ENCODE measurements around the gene QSER1.
"Not testable (repeated sequence)": the region's sequence is repeated elsewhere in the genome, so short reads cannot be mapped to it uniquely, and the experiment has no call there.

Gene QSER1

DNA sequence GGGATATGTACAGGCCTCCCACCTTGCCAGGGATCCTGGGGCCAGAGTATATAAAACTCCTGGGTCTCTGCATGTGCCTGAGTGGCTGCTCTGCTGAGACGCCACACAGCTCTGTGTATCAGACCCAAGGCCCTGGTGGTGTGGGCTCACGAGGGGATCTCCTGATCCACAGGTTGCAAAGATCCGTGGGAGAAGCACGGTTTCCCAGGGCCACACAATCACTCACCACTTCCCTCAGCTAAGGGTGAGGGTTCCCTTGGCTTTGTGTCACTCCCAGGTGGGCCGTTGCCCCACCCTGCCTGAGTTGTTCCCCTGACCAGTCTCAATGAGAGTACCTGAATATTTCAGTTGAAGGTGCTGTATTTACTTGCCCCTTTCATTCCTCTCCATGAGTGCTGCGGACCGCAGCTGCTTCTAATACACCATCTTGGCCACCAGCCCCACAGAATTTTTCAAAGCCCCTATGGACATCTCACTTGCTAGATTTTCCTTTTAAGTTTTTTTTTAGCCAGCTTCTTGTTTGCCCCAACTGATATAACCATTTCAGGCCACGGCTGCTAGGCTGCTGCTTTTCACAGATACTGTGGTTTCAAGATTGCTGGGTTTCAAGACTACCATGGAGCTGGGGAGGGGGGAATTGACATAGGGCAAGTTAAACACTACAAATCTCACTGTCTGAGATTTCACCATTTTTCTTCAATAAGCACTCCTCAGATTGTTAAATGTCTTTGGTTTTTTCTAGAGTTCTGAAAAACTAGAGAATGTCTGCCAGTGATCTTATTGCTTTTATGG is 109.3 kb downstream of the QSER1 start:
- DNase-seq (ENCODE audit: low spot score): no peak

DNA sequence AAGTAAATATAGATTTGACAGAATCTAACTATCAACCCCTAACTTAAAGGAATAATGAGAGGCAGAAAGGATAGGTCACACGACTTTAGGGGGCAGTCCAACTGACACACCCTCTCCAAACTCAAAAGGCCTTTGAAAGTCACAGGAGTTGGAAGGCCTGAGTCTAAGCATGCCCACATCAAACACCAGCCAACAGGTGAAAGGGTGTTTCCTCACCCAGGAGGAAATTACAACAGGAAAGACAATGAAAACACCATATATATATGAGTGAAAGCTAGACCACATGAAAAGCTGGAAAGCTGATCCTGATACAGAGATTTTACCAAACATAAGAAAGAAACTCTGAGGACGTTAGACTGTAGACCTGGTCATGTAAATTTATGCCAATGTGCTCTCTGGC is 112.6 kb downstream of the QSER1 start:
- DNase-seq (ENCODE audit: low spot score): peak; percentile 26

DNA sequence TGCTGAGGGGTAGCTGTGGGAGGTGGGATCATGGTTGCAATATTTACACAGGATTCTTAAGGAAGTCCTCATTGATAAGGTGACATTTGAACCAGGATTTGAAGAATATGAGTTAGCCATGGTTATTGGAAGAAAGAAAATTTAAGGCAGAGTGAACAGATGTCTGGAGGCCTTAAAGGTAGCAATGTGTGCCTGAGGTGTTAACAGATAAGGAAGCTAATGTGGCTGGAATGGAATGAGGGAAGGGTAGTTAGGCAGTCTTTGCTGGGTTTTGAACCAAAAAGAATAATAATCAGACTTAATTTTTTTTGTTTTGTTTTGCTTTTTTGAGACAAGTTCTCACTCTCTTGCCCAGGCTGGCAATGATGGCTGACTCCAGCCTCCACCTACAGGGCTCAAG is 113.4 kb downstream of the QSER1 start:
- no peak for DNase-seq (ENCODE audit: low spot score)

DNA sequence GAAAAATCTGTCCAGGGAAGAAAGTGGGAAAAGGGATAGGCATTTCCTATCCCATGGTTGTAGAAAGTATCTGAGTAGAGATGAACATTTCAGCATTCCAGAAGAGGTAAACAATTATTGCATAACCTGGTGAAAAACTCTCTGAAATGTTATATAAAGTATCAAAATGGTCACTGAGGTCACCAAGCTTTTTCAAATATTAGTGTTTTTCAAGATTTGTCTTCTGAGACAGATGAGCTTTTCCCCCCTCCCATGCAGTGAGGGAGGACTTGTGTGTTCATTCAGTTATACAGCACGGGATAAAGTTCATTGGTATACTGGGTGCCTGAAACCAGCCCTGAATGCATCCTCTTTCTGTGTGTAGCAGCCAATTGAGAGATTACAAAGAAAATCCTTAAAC is 121.1 kb downstream of the QSER1 start:
- DNase-seq (ENCODE audit: low spot score): no peak

DNA sequence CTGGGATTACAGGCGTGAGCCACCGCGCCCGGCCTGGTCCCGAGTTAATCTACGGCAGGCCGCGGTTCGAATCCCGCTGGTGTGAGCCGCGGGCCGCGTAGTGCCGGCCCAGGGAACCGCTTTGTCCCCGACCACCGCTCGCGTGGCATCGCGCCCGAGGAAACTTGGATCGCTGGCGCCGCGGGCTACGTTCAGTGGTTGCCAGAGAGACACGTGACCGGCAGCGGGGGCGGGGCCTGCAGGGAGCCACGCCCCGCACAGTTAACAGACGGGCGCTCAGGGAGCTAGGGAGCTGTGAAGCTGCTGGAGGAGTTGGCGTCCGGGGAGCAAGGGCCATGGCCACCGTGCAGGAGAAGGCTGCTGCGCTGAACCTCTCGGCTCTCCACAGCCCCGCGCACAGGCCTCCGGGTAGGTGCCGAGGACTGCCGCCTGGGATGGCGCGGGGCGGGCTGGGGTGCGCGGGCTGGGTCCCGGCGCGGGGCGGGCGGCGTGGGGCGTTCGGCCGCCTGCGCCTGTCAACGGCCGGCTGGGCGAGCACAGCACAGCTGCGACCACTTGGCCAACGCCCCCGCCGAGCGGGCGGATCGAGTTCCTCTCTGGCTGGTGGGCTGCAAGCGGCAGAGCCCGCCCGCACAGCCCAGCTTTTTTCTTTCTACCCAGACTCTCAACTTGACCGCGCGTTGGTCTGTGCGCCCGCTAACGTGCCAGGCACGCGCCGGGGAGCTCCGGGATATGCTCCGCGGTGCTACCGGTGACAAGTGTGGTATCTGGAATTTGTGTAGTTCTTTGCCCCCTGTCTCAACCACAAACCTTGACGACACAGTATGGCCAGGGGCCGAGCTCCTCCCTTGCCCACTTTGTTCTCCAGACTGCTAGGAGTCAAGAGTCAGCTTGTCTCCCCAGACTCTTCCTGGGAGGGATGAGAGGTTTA is 123.3 kb downstream of the QSER1 start, which contains the start of gene DEPDC7:
DEPDC7 (plus strand) TSS at position 258 of the 931 bp plus-strand sequence; CDS start at position 336, 78 bp downstream.
- DNase-seq (ENCODE audit: low spot score): peak; percentile 71

DNA sequence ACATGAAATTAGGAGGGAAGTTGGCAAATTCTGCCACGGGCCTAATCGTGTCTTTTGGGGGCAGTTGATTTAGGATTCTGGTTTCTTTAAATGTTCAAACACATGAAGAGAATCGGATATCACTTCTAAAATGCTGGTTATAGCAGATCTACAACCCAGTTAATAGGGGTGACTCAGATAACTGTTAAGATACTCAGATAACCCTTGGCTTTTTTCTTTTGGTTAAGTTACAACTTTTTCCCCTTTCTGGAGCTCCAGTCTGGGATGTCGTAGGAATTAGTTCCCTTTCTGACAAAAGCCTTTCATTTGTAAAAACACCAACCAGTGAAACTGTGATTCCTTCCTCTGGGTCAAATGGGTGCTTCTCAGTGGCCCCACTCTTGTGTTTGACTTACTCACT is 124.0 kb downstream of the QSER1 start:
- DNase-seq (ENCODE audit: low spot score): no peak

DNA sequence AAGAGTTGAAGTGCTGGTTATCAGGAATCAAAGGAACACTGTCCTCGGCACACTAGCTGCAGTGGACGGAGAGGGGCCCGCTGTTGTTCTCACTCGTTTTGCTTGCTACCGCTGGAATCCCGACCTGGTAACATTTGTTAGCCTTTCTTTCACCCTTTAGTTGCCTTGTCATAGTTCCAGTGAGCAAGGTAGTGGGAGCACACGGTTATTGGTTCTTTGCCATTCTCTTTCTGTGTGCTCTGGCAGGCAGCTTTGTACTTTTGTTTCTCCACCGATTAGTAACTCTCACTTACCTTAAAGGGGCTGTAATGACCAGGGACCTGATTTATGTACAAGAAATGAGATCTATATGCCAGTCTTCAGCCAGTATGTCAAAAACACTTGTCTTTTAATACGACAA is 124.9 kb downstream of the QSER1 start:
- DNase-seq (ENCODE audit: low spot score): no peak

DNA sequence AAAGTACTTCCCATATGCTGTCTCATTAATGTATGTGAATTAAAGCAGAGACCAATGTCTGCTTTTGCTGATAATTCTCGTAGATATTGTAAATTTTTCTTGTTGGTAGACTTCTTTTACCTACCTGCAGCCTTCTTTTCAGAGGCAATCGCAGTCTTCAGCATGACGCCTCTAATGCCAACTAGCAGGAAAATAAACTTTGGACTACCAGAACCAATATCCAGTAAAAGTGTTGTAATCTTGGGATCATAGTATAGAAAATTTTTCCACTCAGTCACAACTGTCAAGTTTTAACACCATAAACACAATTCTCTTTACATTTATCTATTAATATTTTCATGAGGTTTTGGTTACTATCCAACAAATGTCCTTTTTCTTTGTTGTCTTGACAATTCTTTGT is 125.4 kb downstream of the QSER1 start:
- no peak for DNase-seq (ENCODE audit: low spot score)

DNA sequence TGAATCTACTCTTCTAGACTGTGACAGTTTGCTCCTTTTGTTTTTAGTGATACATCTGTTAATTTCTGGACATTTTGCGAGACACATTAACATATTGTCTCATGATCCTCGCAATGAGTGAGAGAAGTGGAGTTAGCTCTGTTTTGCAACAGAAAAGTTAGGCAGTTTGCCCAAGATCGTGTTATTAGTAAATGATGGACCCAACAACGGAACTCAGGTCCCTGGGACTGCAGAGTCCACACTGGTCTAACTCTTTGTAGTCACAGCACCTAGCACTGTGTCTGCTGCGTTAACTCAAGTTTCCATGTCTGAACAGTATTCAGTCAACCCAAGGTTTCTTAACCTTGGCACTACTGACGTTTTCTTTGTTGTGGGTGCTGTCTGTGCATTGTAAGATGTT is 126.2 kb downstream of the QSER1 start:
- no peak for DNase-seq (ENCODE audit: low spot score)

DNA sequence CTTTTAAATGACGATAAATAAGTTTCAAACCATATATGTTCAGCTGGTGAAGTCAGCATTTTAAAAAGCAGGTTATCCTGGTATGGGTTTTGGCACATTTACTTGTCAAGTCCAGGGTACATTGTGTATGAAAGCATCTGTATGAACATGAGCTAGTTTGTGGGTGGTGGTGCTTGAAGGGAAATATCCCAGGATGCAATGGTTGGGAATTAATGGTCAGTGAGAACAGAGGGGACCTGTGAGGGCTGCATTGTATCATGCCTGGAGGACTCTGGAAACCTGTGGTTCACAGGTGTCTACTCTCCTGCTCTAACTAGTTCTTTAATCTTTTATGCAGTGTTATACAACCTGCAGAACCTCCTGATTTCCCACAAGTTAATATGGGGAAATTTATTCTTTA is 128.9 kb downstream of the QSER1 start:
- DNase-seq (ENCODE audit: low spot score): no peak

DNA sequence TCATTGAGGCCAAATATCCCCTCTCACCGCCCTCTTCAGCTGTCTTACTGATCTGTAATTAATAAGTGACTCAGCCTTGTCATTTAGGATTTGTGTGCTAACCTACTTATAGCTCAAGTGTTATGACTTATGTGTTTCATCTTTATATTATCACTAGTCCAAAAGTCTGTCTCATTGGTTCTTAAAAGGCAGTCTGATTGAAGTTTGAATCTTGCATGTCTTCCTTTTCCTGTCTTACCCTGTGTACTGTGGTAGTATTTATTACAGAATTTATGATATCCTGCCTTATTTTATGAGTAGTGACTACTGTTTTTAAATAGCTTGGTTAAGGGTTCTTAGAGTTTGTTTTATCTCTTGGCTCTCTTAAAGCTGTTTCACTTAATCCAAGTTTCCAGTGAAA is 129.3 kb downstream of the QSER1 start:
- no peak for DNase-seq (ENCODE audit: low spot score)

DNA sequence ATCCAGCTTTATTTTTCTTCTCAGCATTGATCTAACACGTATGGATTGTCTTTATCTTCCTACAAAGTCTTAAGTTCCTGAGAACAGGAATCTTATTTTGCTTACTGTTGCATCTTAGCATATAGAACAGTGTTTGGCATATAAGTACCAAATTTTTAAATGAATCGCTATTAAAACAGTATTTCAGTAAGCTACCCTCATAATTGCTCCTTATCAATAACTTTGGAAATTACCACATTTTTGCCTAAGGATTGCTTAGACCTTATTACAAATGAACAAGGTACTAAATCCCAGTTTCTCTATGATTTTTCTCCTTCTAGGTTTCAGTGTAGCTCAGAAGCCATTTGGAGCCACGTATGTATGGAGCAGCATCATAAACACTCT is 132.7 kb downstream of the QSER1 start:
- DNase-seq (ENCODE audit: low spot score): no peak

DNA sequence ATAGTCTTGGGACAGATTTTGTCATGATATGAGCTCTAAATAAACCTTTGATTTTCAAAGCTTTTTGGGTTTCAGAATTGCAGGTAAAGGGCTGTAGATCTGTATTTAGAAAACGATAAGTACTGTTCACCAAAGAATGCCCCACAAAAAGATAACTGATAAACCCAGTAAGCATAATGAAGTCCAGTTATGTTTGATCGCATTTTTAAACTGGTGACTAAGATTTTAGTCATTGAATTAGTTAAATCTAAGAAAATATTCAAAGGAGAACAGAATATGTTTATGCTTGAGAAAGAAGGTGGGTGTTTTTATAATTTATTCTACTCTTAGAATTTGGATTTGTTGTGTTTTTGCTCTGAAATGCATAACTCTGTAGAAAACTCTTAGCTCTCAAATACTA is 134.6 kb downstream of the QSER1 start:
- DNase-seq (ENCODE audit: low spot score): no peak

DNA sequence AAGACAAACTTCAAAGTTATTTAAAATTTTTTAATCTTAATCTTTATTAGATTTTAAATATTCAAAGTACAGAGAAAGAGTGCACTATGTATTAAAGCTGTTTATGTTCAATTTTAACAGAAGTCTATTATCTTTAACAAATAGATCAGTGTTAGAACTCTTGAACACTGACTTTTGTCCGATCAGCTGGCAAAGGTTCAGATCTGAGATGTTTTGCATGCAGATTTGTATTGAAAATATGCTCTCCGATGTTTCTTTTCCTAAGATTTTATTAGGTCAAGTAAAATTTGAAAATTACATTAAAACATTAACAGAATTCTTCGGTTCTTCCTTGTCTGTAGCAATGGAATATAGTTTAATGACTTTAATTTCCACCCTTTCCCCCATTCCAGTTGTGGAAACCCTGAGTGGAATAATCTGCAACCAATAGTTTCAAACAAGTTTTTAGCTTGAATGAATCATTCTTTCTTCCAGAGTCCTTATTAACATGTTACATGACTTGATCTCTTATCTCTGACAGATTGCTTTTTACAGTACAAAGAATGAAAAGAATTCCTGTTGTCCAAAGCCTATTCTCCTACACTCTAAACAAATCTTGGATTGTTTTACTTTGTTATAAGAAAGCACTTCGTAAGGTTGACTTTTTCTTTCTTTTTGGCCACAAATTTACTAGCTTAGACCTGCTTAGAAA is 135.4 kb downstream of the QSER1 start:
- DNase-seq (ENCODE audit: low spot score): no peak

DNA sequence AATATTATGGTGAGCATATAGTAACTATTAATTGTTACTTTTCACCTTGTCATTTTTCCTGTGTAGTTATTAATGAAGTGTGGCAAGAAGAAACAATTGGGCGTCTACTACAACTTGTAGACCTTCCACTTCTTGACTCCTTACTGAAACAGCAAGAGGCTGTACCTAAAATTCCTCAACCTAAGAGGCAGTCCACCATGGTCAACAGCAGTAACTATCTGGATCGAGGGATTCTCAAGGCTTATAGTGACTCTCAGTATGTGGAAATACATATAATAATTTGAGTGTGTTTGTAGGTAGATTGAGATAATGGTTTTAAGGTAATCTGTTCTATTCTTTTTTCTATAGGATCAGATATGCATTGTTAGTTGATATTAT is 135.9 kb downstream of the QSER1 start:
- DNase-seq (ENCODE audit: low spot score): no peak

DNA sequence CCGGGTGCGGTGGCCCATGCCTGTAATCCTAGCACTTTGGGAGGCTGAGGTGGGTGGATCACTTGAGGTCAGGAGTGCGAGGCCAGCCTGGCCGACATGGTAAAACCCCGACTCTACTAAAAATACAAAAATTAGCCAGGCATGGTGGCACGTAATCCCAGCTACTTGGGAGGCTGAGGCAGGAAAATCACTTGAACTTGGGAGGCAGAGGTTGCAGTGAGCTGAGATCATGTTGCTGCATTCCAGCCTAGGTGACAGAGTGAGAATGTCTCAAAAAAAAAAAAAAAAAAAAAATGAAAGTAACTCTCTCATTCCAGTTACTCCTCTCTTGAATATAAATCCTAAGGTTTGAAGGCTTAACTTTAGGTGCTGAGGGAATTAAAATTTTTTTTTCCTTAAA is 136.6 kb downstream of the QSER1 start:
- DNase-seq (ENCODE audit: low spot score): not testable (repeated sequence)

Data from CD4-positive, alpha-beta T cell treated with Interleukin-6 at 100 ng/mL for 8 hours (primary cell).